D341Med (cell line): Measurements from ENCODE around the gene USP14.
"Not testable (repeated sequence)": the region's sequence is repeated elsewhere in the genome, so short reads cannot be mapped to it uniquely, and the experiment has no call there.

Experiments used
- DNase-seq: peaks from one replicate; pipeline ENCODE4 v3.0.0; 2012; ENCODE audit warnings: low spot score

The USP14 gene

GRCh38 chr18:158128-159036 lies at the start of gene USP14:
USP14 (plus strand) TSS chr18:158557; CDS start chr18:158699, 142 bp downstream.
- DNase-seq: peak; percentile 100

GRCh38 chr18:108665-109063 lies 49.7 kb upstream of the USP14 start:
- not testable (repeated sequence) for DNase-seq

- not testable (repeated sequence) for DNase-seq
These were observed 49.0 kb upstream of the USP14 start for GRCh38 chr18:109130-109921.

- DNase-seq: not testable (repeated sequence)
These were observed 48.5 kb upstream of the USP14 start for GRCh38 chr18:109922-110261.

GRCh38 chr18:110351-111201 lies 47.8 kb upstream of the USP14 start:
- DNase-seq: not testable (repeated sequence)

GRCh38 chr18:111306-112014 lies 46.9 kb upstream of the USP14 start:
- peak; percentile 96 for DNase-seq

- DNase-seq: not testable (repeated sequence)
These were observed 46.2 kb upstream of the USP14 start for GRCh38 chr18:112015-112733.

- DNase-seq: not testable (repeated sequence)
These were observed 37.7 kb upstream of the USP14 start for GRCh38 chr18:120539-121260.

- no peak for DNase-seq
These were observed 23.3 kb upstream of the USP14 start for GRCh38 chr18:135045-135444.

GRCh38 chr18:136433-136832 lies 21.9 kb upstream of the USP14 start:
- no peak for DNase-seq

- DNase-seq: no peak
These were observed 21.0 kb upstream of the USP14 start for GRCh38 chr18:137327-137726.

- DNase-seq: no peak
These were observed 17.6 kb upstream of the USP14 start for GRCh38 chr18:140670-141266.

- not testable (repeated sequence) for DNase-seq
These were observed 15.6 kb upstream of the USP14 start for GRCh38 chr18:142624-143296.

GRCh38 chr18:148841-149240 lies 9.5 kb upstream of the USP14 start:
- no peak for DNase-seq

GRCh38 chr18:154151-154550 lies 4.2 kb upstream of the USP14 start:
- DNase-seq: peak; percentile 37

GRCh38 chr18:155688-156087 lies 2.7 kb upstream of the USP14 start:
- DNase-seq: no peak

- no peak for DNase-seq
These were observed 1.7 kb upstream of the USP14 start for GRCh38 chr18:156514-157230.

- peak; percentile 40 for DNase-seq
These were observed 788 bp downstream of the USP14 start for GRCh38 chr18:159037-159652.
